ENCODE measurements around the gene KRT81.

Gene KRT81

GRCh38 chr12:52278575-52279421 lies 12.5 kb downstream of the KRT81 start:
- no peaks in the 10 kb centered on the region for H3K36me3 ChIP-seq (ENCODE audit: low read depth)
- H3K27me3 ChIP-seq (ENCODE audit: insufficient read depth, poor library complexity, severe bottlenecking) = no peaks in the 10 kb centered on the region
- DNase-seq (ENCODE audit: low spot score) (no peak), ATAC-seq (ENCODE audit: low read depth) (peak; percentile 58)
- peak overlapping the region; percentile 99 for H3K27ac ChIP-seq (ENCODE audit: poor library complexity, severe bottlenecking)
- H3K4me3 ChIP-seq (ENCODE audit: severe bottlenecking) = no peak overlapping the region
- H3K4me1 ChIP-seq (ENCODE audit: insufficient read depth, poor library complexity, severe bottlenecking) = peaks cover 33% of the 10 kb centered on the region
- TF ChIP-seq CTCF (IDR thresholded peaks at IDR 0.05; ENCODE audit: poor library complexity, severe bottlenecking) = peak; percentile 95
- no peaks in the 10 kb centered on the region for H3K9me3 ChIP-seq (ENCODE audit: severe bottlenecking)

- DNase-seq (ENCODE audit: low spot score) = no peak
- TF ChIP-seq CTCF (IDR thresholded peaks at IDR 0.05; ENCODE audit: poor library complexity, severe bottlenecking) = no peak
- H3K36me3 ChIP-seq (ENCODE audit: low read depth) = no peaks in the 10 kb centered on the region
- peak overlapping the region; percentile 99 for H3K27ac ChIP-seq (ENCODE audit: poor library complexity, severe bottlenecking)
- H3K4me1 ChIP-seq (ENCODE audit: insufficient read depth, poor library complexity, severe bottlenecking) = peaks cover 33% of the 10 kb centered on the region
- H3K4me3 ChIP-seq (ENCODE audit: severe bottlenecking) = no peak overlapping the region
- no peak for ATAC-seq (ENCODE audit: low read depth)
- no peaks in the 10 kb centered on the region for H3K9me3 ChIP-seq (ENCODE audit: severe bottlenecking)
- H3K27me3 ChIP-seq (ENCODE audit: insufficient read depth, poor library complexity, severe bottlenecking) = no peaks in the 10 kb centered on the region
These were observed 13.7 kb downstream of the KRT81 start for GRCh38 chr12:52277486-52278245.

GRCh38 chr12:52275686-52276085 lies 15.6 kb downstream of the KRT81 start:
- Histone ChIP-seq H3K27me3 (ENCODE audit: insufficient read depth, poor library complexity, severe bottlenecking) (no peaks in the 10 kb centered on the region), H3K27ac (ENCODE audit: poor library complexity, severe bottlenecking) (no peak overlapping the region), H3K9me3 (ENCODE audit: severe bottlenecking) (no peaks in the 10 kb centered on the region), H3K4me1 (ENCODE audit: insufficient read depth, poor library complexity, severe bottlenecking) (peaks cover 25% of the 10 kb centered on the region), H3K36me3 (ENCODE audit: low read depth) (no peaks in the 10 kb centered on the region), H3K4me3 (ENCODE audit: severe bottlenecking) (no peak overlapping the region)
- TF ChIP-seq CTCF (IDR thresholded peaks at IDR 0.05; ENCODE audit: poor library complexity, severe bottlenecking) = no peak
- DNase-seq (ENCODE audit: low spot score) (no peak), ATAC-seq (ENCODE audit: low read depth) (no peak)

- Histone ChIP-seq H3K36me3 (ENCODE audit: low read depth) (no peaks in the 10 kb centered on the region), H3K27ac (ENCODE audit: poor library complexity, severe bottlenecking) (no peak within 1 kb of the TSS), H3K4me1 (ENCODE audit: insufficient read depth, poor library complexity, severe bottlenecking) (peaks cover 17% of the 10 kb centered on the region), H3K9me3 (ENCODE audit: severe bottlenecking) (no peaks in the 10 kb centered on the region), H3K4me3 (ENCODE audit: severe bottlenecking) (no peak within 1 kb of the TSS), H3K27me3 (ENCODE audit: insufficient read depth, poor library complexity, severe bottlenecking) (no peaks in the 10 kb centered on the region)
- no peak for TF ChIP-seq CTCF (IDR thresholded peaks at IDR 0.05; ENCODE audit: poor library complexity, severe bottlenecking)
- no peak for ATAC-seq (ENCODE audit: low read depth)
- DNase-seq (ENCODE audit: low spot score) = no peak
These were observed 16.7 kb downstream of the KRT81 start, which contains the start of gene KRT86 for GRCh38 chr12:52274521-52275120. Gene KRT86, plus strand, starts transcription at chr12:52274645. Its CDS starts 27,272 bp downstream, at chr12:52301917.

Data from RWPE2 (cell line).